Glomerular visceral epithelial cell (primary cell): Measurements from ENCODE around the gene SMARCB1.

Experiments used
- DNase-seq: peaks from one replicate; pipeline ENCODE4 v3.0.0-alpha.2; 2016; ENCODE audit errors: extremely low spot score

The SMARCB1 gene

DNA sequence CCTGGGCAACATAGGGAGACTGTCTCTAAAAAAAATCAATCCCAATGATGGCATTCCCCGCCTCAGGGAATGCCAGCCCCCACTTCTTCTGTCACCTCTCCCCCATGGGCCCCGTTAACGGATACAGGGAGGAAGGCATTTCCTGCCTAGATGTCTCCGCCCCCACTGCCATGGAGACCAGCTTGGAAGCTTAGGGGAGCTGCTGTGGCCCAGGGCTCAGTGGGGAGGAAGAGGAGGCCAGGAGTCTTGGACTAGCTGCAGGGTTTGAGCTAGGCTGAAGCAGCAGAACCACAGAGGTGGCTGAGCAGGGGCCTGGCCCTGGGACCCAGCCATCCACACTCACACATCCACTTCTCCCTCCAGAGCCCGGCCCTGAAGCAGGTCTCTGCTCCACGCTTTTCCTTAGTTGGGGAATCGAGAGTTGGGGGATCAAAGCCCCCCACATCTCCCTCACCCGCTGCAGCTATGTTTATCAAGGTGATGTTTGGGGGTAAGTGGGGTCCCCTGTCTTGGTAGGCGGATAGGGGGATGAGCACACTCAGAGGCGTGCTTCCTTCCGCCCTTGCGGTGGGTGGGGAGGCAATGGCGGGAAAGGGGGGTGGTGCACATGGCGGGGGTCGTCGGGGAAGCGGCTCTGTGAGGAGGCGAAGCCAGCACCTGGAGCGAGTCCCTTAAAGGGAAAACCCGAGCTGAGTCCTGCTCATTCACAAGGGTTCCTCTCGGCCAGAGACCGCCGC is 23.8 kb upstream of the SMARCB1 start, which contains the start of gene C22orf15:
Gene C22orf15 (plus strand): TSS at position 149 of the 737 bp plus-strand sequence. CDS start 317 bp downstream, at position 466.
- peak; percentile 25 for DNase-seq

DNA sequence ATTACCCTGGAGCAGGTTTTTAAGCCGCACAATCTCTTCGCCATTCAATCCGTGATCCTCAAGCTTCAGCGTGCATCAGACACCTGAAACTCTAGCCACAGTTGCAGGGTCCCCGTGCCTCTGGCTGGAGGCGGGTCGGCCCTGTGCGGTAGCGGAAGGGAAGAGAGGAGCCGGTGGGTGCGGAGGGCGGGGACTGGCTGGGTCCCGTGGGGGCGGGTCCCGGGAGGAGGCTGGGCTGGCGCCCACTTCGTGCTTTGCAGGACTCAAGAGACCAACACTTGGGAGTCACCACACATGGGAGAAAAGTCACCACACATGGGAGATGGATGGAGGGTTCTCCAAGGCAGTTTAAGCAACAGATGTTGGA is 23.2 kb upstream of the SMARCB1 start:
- no peak for DNase-seq

DNA sequence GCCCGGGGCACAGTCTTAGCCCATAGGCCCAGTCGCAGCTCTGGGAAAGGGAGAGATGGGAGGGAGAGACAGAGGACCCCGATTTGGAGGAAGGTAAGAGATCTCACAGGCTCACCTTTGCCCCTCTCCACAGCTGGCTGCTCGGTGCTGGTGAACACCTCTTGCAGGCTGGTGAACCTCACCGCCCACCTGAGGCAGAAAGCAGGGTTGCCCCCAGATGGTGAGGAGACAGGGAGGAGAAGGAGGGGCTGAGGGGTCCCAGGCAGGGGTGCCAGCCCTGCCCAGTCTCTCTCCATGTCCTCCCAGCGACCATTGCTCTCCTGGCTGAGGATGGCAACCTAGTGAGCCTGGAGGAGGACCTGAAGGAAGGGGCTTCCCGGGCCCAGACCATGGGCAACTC is 22.8 kb upstream of the SMARCB1 start:
- DNase-seq: no peak

DNA sequence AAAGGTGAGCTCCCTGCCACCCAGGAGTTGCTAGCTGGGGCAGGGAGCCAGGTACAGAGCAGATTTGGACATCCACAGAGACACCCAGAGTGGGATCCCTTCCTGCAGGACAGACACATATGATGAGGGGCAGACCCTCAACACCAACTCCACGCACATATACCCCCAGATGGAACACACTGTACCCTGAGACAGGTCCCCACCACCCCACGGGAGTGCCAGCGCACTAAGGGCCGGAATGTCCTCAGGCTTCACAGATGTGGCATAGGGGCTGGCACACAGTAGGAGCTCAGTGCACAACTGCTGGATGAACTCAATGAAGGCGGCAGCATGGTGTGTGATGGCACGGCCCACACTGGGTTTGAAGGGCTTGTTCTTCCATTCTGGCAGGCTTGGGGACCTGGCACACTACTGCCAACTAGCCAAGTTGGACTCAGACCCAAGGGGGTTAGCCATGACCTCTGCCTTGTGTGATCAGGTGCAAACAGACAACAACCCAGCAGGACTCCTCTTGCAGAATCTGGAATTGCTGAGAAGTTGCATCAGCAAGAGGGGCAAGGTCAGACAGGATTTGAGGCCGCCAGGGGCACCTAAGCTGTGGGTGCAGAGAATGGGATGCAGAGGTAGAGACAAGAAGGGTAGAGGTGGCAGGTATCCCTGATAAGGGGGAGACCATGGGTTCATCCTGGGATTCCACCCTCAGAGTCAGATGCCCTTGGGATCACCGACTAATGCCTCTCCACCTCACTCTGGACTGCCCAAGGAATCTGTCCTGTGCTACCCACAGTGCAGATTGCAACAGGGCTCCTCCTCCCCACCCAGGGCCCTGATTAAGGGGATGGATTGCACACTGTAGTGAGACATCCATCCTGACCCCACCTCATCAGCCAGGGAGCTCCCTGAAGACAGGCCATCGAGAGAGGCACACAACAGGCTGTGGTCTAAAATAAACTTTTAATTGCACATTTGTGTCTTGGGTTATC is 21.6 kb upstream of the SMARCB1 start:
- no peak for DNase-seq

DNA sequence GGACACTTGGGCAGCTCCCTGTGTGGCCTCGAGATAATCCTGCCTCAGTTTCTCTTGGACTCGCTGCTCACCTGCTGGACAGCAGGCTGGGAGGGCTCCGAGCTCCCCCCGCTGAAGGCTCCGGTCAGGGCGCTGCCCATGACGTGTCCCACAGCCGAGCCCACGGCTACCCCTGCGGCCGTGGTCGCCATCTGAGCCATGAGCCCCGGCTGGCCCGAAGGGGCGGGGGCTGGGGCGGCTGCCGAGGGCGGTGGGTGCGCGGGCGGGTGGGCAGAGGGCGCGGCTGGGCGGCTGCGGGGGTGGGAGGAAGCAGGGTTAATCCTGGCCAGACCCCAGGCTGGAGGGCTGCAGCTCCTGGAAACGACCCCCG is 19.5 kb upstream of the SMARCB1 start:
- no peak for DNase-seq

DNA sequence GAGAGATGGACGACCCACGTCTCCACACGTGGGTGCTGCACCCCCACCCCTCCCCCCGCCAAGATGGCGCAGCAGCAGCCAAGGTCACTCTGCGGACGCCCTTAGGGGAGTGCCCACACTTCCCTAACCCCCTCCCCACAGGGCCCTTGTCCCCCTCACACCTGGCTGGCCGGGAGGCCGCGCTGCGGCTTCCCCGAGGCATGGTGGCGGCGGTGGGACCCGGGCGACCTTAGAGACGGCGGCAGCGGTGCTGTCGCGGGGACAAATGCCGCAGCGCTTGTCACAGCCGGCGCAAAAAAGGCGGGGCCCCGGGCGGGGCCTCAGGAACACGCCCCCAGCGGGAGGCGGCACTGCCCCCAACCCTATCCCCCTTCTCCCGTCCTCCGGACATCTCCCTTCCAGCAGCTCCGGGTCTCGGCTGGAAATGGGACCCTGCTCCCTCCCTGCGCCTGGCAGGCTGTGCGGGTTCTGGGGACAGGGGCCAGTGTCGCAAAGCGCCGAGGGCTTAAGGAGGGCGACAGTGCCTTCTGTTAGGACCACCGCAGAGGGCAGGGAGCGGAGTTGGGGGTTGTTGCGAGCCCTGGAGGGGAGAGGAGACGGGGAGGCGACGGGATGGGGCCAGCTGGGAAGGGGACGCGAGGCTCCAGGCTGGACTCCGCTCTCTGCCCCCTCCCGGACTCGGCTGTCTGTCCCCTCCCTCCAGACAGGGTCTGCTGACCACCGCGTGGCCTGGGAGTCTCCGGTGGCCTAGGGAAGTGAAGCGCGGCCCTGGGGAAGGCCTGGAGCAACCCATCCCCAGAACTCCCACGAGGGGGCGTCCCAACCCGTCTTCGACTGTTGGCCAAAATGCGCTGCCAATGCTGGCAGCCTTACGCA is 18.9 kb upstream of the SMARCB1 start, which contains the start of gene CHCHD10:
Gene CHCHD10 (minus strand): TSS at position 300 of the 876 bp plus-strand sequence. CDS start 98 bp downstream, at position 202.
- DNase-seq: peak; percentile 54

DNA sequence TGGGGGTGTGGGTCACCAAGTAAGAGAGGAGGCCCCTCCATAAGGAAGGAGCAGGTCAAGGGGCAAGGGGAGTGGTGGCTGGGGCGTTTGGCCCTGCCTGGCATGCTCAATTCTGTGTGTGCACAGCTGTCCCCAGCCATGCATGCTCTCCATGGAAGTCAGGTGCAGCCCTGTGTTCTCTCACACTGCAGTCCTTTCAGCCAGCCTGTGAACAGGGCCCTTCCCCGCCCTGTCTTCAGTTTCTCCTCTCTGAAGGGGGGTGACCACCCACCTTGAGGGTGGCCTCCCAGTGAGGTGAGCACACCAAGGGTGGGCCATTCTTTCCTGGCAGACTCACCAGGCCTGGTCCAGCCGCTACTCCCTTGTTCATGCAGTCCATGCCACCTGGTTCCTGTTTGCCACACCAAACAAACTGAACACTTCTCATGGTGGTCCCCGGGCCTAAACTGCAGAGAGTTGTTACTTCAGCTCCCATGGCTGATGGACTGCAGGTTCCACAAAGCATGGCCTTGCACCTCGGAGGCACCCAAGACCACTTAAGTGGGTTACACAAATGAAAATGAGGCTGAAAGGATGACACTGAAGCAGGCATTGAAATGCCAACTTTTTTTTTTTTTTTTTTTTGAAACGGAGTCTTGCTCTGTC is 17.3 kb upstream of the SMARCB1 start:
- DNase-seq: no peak

DNA sequence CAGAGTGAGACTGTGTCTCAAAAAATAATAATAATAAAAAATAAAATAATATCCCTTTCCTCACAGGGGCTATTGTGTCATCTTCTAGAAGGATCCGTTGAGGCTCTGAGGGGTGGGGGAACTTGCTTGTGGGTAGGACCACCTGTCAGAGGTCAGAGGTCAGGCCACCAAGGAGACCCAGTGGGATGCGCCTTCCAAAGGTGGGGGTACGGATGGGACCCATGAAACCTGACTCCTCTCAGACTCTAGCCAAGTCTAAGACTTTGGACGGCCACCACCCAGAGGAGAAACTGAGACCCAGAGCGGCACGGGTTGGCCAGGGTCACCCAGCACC is 14.5 kb upstream of the SMARCB1 start:
- no peak for DNase-seq

DNA sequence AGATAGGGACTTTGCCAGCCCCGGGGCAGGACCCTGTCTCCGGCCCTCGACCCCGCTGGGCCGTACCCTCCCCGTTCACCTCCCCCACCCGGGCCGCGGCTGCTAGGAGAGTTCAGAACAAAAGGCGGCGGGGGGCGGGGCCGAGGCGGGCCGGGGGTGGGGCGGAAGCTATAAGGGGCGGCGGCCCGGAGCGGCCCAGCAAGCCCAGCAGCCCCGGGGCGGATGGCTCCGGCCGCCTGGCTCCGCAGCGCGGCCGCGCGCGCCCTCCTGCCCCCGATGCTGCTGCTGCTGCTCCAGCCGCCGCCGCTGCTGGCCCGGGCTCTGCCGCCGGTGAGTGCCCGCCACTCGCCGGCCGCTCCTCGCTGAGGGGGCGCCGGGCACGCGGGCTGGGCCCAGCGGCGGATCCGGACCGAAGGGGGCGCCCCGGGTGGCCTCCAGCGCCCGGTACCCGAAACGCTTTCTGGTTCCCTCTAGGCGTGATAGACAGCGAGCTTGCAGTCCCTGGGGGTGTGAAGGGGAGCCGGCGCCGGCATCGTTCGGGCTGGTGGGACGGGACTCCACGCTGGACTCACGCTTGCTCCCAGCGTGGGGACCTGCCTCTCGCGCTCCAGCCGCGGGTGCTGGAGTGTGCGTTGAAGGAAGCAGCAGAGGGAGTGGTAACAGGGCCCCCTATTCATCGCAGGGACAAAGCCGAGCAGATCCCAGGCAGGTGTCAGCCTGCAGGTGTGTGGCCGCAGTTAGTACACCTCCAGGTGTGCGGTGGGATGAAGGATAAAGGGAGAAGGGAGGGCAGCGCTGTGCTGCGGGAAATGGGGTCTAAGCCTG is 13.9 kb upstream of the SMARCB1 start, which contains the start of gene MMP11:
Gene MMP11 (plus strand): TSS at position 201 of the 825 bp plus-strand sequence. CDS start 22 bp downstream, at position 223.
- DNase-seq: peak; percentile 47

DNA sequence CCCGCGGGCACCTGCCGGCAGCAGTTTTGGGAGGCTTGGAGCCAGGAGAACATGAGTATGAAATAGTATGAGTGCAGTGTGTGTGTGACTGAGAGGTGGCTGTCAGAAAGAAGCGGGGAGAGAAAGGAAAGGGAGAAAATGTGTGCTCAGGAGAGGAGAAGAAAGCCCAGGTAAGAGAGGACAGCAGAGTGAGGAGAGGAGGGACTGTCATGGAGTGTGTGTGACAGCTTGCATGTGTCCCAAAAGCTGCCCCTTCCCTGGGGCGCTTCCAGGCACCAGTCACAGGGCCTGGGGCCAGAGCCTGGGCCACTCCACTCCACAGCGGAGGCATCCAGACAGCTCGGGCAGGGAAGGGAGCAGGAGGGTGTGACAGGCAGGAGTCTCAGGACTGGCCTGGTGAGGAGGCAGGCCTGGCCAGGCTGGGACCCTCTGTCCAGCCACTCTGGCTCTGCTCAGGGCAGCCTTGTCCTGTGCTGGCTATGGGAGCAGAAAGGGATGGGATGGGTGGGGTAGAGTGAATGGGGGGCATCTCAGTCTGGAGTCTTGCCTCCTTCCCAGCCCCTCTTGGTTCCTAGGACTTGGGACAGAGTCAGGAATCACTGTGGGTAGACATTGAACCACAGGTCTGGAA is 13.2 kb upstream of the SMARCB1 start:
- DNase-seq: no peak

DNA sequence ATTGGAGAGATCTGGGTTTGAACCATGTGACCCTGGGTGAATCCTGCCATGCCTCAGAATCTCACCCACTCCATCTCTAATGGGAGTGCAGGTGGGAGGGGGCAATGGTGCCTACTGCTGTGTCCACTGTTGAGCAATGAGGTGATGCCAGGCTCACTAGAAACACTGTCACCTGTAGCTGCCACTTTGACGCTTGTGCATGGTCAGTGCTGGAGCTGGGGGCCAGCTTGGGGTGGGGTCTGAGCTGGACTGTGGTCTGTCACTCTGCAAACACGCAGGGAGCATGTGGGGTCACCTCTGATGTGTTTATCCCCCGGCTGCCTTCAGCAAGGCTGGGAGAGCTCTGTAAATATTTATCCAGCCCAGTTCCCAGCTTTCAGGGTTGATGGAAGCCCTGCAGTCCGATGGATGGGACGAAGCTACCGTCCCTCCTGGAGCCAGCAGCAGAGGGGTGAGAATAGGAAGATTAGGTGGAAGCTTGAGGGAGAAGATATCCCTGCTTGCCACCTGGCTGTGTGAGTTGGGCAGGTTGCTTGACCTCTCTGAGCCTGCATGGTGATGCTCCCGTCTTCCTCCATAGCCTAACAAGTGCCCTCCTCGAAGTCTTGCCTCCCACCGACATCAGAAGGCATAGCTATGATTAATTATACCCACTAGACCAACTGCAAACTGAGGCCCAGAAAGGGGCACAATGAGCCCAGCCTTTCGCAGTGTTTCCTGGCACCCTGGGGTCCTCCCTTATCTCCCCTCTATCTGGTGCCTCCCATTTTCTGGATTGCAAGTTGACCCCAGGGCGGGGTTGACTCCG is 12.4 kb upstream of the SMARCB1 start:
- DNase-seq: no peak

DNA sequence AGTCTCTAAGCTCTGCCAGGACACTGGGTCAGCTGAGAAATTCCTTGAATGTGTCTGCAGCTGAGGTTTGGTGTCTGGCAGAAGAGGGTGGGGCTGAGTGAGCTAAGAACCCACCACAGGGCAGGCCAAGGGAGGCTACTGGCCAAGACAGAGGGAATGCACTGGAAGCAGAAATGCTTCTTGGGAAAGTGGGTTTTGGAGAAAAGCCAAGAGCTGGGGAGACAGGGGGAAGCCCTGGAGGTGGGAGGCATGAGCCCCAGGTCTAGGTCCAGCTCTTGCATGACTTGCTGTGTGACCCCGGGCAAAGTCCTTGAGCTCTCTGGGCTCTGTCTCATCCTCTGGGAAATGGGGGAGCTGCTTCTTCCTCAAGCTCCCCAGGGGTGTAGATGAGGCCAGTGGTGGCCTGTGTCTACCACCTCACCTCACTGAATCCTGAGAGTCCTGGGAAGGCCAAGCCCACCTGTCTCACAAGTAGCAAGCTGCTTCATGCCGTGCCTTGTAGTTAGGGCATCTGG is 11.8 kb upstream of the SMARCB1 start:
- peak; percentile 75 for DNase-seq

DNA sequence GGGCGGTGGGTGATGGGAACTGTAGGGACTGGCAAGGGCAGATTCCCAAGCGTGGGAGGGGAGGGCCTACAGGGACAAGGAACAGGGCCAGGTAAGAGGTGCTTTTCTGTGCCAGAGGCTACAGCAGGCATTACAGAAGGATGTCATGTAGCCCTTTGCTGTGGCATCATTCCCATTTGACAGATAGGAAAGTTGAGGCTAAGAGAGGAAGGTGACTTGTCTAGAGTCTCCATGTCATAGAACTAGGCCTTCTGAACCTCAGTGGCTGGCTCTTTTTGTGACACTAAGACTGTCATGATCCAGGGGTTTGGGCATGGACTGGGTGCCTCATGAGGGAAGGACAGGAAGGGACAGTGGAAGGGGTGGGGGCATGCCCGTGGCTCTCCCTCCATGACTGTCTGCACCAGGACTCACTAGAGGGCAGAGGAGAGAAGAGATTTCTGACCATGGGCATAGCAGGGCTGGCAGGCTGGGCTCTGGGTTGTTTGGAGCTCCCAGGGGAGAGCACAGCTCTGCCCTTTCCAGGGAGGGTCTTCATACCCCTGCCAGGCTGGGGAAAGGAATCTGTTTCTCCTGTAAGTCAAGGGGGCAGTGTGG is 10.9 kb upstream of the SMARCB1 start:
- DNase-seq: no peak

DNA sequence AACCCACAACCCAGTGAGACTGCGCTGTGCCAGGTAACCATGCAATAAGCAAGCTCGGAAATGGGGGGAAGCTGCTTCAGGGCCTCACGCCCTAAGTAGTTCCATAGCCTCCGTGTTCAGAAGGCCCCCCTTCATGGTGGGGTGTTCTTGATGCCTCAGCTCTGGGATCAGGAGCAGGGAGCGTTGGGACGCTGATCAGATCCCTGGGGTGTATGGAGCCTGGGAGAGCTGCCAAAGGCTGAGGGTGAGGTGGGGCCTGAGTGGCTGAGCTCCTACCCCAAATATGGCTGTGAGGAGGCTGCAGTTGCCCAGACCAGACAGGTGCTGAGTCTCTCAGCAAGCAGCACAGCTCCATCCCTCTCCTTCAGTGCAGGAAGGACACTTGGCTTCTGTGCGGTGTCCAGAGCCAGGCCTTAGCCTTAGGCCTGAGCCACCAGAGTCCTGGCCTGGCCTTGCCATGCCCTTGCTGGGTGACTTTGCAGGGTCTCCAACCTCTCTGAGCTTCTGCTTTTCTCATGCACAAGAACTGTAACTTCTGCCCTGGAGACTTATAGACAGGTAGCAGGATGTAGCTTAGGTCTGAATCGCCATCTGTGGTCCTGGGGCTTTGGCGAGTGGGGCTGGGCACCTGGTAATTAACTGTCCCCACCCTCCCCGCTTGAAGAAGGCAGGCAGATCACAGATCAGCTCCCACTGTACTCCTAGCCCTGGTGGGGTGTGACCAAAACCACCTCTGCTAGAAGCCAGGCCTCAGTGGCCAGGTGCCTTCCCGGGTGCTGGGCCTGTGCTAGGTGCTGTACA is 8.8 kb upstream of the SMARCB1 start:
- no peak for DNase-seq

DNA sequence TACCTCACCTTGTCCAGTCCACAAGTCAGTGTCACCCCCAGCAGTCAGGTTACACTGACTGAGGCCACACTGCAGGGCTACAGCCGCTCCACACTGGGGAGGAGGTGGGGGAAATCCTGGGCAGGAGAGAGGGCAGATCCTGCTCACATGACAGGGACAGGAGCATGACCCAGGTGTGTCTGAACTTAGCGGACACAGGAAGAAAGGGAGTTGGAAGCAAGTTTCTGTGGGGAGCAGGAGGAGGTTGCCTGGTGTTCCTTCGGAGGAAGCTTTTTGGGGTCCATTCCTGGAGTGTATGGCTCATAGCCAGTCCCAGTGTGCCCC is 8.2 kb upstream of the SMARCB1 start:
- DNase-seq: no peak

DNA sequence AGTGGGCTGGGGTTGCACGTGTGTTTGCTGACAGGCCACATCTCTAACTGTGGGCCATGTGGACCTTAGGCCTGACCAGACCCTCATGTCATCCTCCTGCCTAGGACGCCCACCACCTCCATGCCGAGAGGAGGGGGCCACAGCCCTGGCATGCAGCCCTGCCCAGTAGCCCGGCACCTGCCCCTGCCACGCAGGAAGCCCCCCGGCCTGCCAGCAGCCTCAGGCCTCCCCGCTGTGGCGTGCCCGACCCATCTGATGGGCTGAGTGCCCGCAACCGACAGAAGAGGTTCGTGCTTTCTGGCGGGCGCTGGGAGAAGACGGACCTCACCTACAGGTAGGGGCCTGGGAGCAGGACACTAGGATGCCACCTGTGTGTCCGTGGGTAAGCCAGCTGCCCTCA is 7.7 kb upstream of the SMARCB1 start:
- DNase-seq: no peak

DNA sequence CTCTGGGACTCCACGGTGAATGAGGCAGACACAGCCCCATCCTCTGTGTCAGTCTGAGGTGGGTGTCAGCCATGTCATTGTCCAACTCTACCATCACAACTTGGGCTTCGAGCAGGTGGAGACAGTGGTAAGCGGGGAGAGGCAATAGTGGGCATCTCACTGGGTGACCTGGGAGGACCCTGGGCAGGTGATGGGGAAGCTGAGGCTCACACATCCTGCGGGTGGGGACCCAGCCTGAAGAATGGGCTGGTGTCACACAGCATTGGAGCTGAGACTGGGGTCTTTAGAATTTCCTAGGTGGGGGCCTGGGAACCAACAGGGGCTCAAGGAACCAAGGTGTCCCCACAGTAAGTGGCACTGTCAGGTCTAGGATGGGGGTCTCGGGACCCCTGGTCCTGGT is 7.0 kb upstream of the SMARCB1 start:
- no peak for DNase-seq
